Measurements from ENCODE around the gene CDC14A.
A peak's percentile ranks its signal among the peaks of the same experiment; 100 is the strongest.

The CDC14A gene

DNA sequence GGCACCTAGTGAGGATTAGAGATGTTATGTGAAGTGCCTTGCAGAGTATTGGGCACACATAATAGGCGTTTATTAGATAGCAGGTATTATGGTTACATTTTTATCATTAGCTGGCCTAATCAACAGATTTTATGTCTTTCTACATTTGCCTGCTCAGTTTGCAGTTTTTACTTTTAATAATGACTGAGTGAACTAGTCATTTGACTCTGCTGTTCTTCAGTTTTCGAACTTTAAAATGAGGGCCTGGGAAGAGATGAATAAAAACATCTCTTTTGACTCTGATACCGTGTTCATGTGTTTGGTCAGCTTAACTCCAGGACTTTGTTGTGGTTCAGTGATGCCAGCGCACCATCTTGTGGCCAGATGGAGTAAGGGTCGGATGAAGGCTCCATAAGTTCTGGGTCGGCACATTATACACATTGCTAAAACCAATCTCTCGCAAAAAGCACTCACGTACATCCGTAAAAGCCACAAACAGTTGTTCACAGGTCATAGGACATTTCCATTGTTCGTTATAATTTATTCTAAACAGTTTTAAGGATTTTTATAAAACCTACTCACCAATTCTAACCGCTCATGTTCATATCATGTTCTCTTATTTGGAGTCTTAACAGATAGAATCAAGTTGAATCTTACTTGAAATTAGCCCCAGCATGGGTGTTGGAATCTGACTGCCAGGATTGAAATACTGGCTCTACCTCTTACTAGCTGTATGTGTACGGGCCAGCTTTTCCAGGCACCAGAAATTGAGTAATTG, 107.2 kb downstream of the CDC14A start:
- no peaks in the 10 kb centered on the region for H3K27me3 Mint-ChIP-seq
- H3K4me3 Mint-ChIP-seq: peak overlapping the region in 1 of 2 donors; percentile 28
- DNase-seq (peak; percentile 61 to 70), ATAC-seq (peak; percentile 90)
- H3K27ac Mint-ChIP-seq: no peak overlapping the region
- no peaks in the 10 kb centered on the region for H3K9me3 Mint-ChIP-seq
- peaks cover 35% of the 10 kb centered on the region for H3K4me1 Mint-ChIP-seq

DNA sequence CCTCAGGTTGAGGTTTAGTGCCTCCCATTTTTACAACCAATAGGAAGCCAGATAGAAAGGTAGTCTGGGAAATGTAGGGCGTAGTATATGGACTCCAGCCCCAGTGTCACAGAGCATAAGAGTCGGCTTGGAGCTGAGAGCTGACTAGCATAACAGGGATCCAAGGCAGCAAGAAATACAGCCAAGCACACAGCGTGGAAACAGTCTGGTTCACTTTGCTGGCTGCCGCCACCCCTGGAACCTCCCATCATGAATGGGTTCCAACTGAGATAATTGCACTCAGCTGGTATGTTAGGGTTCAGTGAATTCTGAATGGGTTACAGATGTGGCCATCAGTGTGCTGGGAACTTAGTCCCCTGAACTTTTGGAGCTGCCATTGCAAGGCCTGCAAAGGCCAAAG, 108.9 kb downstream of the CDC14A start:
- no peak overlapping the region for H3K27ac Mint-ChIP-seq
- H3K27me3 Mint-ChIP-seq: no peaks in the 10 kb centered on the region
- no peaks in the 10 kb centered on the region for H3K9me3 Mint-ChIP-seq
- DNase-seq: no peak
- no peak overlapping the region for H3K4me3 Mint-ChIP-seq
- no peak for ATAC-seq
- H3K4me1 Mint-ChIP-seq: peaks cover 26% of the 10 kb centered on the region

DNA sequence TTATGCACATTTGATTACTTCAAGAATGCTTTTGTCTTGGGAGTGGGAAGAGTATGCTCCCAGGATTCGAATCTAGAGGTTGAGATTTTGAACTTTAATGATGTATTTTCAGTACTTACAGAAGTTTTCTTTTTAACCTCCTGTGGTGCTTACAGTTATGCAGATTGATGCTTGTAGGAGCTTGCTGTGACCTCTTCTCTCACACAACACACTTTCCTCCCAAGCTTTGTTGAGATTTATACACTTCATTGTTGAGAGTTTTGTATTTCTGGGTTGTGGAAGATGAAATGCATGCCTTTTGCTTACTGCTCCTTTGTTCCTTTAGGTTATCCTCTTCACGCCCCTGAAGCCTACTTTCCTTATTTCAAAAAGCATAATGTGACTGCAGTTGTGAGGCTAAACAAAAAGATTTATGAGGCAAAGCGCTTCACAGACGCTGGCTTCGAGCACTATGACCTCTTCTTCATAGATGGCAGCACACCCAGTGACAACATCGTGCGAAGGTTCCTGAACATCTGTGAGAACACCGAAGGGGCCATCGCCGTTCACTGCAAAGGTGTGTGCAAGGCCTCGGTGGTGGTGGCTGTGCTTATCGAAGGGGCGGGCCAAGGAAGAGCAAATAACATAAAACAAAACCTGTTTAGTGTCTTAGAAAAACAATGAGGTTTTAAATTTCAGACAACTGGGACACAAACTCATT, 110.2 kb downstream of the CDC14A start:
- Mint-ChIP-seq H3K27me3 (no peaks in the 10 kb centered on the region), H3K4me3 (no peak overlapping the region), H3K27ac (no peak overlapping the region), H3K9me3 (no peaks in the 10 kb centered on the region), H3K4me1 (peaks cover 26% of the 10 kb centered on the region)
- no peak for DNase-seq
- no peak for ATAC-seq

DNA sequence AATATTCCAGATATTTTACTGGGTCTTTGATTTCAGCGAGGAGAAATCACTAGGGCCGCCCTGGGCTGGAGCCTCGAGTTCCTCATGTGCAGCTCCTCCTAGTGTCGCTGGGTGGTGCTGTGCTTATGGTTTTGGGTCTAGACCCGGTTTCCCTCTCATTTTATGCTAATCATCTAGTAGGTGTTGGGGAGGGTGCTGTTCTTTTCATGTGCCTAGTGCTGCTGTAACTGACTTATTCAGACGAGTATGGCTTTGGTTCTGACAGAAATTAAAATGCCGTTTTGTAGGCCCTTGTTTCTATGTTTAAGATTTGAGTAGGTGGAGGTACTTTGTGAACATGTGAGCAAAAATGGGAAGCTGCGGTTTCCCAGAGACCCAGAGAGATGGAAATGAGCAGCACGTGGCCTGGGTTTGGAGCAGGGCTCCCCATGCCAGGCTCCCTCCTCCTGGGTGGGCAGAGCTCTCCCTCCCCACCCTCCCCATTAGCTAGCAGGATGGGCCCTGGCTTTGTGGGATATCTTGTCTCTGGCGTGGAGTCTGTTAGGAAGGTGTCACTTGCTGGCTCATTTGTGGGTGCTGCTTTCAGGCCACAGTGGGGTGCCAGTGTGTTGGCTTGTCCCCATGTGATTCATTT, 111.6 kb downstream of the CDC14A start:
- Mint-ChIP-seq H3K9me3 (no peaks in the 10 kb centered on the region), H3K27me3 (no peaks in the 10 kb centered on the region), H3K4me3 (peak overlapping the region; percentile 42 to 46), H3K4me1 (peaks cover 20% of the 10 kb centered on the region), H3K27ac (peak overlapping the region; percentile 37 to 71)
- peak; percentile 91 for ATAC-seq
- peak; percentile 33 to 61 for DNase-seq

DNA sequence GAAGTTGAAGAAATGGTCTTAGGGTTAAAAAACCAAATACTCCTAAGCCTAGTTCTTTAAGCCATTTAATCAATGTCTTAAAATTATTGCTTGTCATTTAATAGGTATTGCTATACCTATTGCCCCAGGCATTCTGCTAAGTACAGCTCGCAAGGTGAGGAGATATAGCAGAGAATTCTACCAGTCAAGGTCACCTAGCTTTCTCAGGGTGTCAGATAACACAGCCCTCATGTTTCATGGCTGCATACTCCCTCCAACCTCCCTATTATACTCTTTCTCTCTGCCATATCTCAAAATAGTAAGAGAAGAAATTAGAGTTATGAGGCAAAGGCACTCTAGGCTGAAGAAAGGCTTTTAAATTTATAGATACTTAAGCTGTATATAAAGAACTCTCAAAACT, 117.3 kb downstream of the CDC14A start:
- ATAC-seq (no peak), DNase-seq (no peak)
- H3K27me3 Mint-ChIP-seq: no peaks in the 10 kb centered on the region
- no peak overlapping the region for H3K27ac Mint-ChIP-seq
- H3K4me1 Mint-ChIP-seq: peaks cover 6% of the 10 kb centered on the region
- no peaks in the 10 kb centered on the region for H3K9me3 Mint-ChIP-seq
- no peak overlapping the region for H3K4me3 Mint-ChIP-seq

DNA sequence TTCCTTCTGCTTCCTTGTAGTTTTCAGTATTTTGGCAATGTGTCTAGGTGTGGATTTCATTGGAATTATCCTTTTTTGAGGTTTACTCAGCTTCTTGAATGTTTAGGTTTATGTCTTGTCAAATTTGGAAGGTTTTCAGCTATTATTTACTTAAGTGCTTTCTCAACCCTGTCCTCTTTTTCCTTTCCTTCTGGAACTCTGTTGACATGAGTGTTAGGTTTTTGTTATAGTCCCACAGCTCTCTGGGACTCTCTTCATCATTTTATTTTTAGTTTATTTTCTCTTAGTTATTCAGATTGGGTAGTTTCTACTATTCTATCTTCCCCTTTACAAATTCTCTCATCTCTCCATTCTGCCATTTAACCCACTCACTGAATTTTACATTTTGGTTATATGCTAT, 122.5 kb downstream of the CDC14A start:
- no peak for ATAC-seq
- no peak overlapping the region for H3K4me3 Mint-ChIP-seq
- no peak overlapping the region for H3K27ac Mint-ChIP-seq
- no peak for DNase-seq
- H3K9me3 Mint-ChIP-seq: no peaks in the 10 kb centered on the region
- no peaks in the 10 kb centered on the region for H3K27me3 Mint-ChIP-seq
- peaks cover 10% of the 10 kb centered on the region for H3K4me1 Mint-ChIP-seq

DNA sequence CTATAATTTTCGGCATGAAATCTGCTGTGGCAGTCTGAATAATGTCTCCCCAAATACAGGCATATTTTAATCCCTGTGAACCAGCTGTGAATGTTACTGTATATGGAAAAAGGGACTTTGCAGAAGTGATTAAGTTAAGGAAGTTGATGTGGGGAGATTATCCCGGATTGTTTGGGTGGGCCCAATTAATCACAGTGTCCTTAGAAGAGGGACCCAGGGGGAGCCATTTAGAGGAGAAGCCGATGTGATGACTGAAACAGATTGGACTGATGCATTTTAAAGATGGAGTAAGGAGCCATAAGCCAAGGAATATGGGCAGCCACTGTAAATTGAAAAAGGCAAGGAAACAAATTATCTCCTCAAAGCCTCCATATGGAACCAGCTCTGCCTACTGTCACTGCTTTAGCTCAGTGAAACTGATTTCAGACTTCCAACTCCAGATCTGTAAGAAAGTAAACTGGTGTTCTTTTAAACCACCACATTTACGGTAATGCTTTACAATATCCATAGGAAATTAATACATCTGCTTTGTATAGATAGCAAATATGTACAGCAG, 124.5 kb downstream of the CDC14A start:
- DNase-seq: no peak
- Mint-ChIP-seq H3K4me1 (peaks cover 6% of the 10 kb centered on the region), H3K27me3 (no peaks in the 10 kb centered on the region), H3K27ac (no peak overlapping the region), H3K9me3 (no peaks in the 10 kb centered on the region), H3K4me3 (no peak overlapping the region)
- ATAC-seq: no peak

DNA sequence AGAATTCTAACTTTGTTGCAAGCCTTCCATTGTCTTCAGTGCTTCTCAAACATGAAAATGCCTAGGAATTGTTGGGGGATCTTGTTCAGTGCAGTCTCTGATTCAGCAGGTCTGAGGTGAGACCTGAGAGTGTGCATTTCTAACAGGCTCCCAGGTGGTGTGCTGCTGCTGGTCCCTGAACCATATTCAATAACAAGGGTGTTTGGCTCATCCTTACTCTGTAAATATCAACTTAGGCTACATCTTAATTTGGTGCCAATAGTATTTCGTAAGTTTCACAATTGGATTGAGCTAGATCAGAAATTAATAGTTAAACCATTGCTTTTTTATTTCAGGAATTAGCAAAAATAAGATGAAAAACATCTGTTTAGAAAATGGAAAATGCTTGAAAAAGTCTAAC, 126.5 kb downstream of the CDC14A start:
- Mint-ChIP-seq H3K9me3 (no peaks in the 10 kb centered on the region), H3K4me1 (peaks cover 4% of the 10 kb centered on the region), H3K4me3 (no peak overlapping the region), H3K27me3 (no peaks in the 10 kb centered on the region), H3K27ac (peak overlapping the region in 1 of 2 donors; percentile 30)
- ATAC-seq (no peak), DNase-seq (no peak)

DNA sequence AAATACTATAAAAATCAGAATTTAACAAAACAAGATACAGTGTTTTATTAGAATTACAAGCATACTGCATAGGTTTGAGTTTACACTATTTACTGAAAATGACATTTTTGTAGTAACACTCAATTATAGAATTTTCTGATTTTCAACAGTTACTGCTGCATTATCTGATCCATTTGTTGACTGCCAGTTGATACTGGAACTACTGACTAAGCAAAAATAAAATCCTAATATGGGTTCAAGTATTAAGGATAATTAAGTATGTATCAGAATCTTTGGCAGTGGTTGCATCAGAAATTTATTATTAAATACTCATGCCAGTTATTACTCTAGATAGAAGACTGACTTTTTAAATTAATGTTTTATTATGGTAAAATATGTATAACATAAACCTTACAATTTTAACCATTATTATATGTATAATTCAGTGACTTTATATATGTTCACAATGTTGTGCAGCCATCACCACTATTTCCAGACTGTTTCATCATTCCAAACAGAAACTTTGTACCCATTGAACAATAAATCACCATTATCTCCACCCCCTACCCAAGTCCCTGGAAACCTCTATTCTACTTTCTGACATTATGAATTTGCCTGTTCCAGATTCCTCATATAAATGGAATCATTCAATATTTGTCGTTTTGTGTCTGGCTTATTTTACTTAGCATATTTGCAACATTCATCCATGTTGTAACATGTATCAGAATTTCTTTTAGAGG, 127.5 kb downstream of the CDC14A start:
- no peak overlapping the region for H3K4me3 Mint-ChIP-seq
- ATAC-seq (no peak), DNase-seq (no peak)
- no peaks in the 10 kb centered on the region for H3K9me3 Mint-ChIP-seq
- H3K27ac Mint-ChIP-seq: no peak overlapping the region
- peaks cover 4% of the 10 kb centered on the region for H3K4me1 Mint-ChIP-seq
- no peaks in the 10 kb centered on the region for H3K27me3 Mint-ChIP-seq

DNA sequence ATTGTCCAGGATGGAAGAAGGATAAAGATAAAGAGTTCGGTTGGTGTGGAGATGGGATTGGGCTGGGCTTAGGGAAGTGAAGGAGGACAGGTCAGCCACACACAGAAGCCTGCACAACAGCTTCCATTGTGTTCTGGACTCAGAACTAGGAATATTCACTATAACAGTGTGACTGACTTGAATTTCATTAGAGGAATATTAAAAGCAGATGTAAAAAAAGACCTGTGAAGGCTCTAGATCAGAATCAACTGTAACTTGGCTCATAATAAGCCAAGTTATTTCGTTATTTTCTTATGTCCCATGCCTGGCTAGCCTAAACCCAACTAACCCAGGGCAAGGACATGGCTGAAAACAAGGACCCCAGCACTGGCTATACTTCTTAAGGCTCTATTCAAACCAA, 129.0 kb downstream of the CDC14A start:
- ATAC-seq (no peak), DNase-seq (no peak)
- H3K27ac Mint-ChIP-seq: no peak overlapping the region
- H3K4me3 Mint-ChIP-seq: no peak overlapping the region
- H3K4me1 Mint-ChIP-seq: no peaks in the 10 kb centered on the region
- no peaks in the 10 kb centered on the region for H3K27me3 Mint-ChIP-seq
- H3K9me3 Mint-ChIP-seq: no peaks in the 10 kb centered on the region

DNA sequence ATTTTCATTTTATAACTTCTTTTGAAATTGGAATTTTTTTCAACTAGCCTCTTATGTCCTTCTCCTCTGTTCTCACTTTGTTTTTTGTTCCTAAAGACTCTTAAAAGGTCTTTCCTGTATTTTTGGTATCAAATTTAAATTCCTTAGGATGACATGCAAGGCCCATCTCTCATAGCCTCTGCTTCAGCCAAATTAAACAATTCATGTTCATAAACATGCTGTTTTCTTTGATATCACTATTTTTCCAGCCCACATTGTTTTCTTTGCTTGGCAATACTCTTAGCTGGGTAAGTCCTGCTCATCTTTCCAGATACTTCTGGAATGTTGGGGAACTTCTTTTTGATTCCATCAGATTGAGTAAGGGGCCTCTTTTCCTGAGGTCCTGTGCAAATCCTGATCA, 129.9 kb downstream of the CDC14A start:
- Mint-ChIP-seq H3K27ac (no peak overlapping the region), H3K9me3 (no peaks in the 10 kb centered on the region), H3K4me3 (no peak overlapping the region), H3K27me3 (no peaks in the 10 kb centered on the region), H3K4me1 (no peaks in the 10 kb centered on the region)
- no peak for DNase-seq
- no peak for ATAC-seq

DNA sequence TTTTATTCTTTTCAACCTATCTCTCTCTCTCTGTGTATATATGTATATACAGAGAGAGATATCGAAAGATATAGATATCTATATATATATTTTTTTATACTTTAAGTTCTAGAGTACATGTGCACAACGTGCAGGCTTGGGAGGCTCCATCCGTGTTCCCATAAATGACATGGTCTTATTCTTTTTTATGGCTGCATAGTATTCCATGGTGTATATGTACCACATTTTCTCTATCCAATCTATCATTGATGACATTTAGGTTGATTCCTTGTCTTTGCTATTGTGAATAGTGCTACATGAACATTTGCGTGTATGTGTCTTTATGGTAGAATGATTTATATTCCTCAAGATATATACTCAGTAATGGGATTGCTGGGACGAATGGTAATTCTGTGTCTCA, 130.4 kb downstream of the CDC14A start:
- DNase-seq: no peak
- H3K27ac Mint-ChIP-seq: no peak overlapping the region
- no peak overlapping the region for H3K4me3 Mint-ChIP-seq
- H3K27me3 Mint-ChIP-seq: no peaks in the 10 kb centered on the region
- ATAC-seq: no peak
- no peaks in the 10 kb centered on the region for H3K4me1 Mint-ChIP-seq
- H3K9me3 Mint-ChIP-seq: no peaks in the 10 kb centered on the region

DNA sequence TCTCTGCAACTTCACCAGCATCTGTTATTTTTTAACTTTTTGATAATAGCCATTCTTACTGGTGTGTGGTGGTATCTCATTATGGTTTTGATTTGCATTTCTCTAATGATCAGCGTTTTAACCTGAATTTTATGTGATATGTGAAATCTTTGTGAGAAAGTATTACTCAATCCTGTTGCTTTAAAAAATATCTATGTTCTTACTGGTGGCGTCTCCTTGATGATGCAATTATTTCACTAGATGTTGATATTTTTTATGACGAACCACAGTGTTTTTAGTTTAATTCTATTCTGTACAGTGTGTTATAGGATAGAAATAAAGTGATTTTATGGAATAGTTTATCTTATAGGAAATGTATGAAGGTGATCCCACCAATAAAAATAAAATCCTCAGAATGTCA, 130.9 kb downstream of the CDC14A start:
- Mint-ChIP-seq H3K27me3 (no peaks in the 10 kb centered on the region), H3K4me1 (no peaks in the 10 kb centered on the region)

DNA sequence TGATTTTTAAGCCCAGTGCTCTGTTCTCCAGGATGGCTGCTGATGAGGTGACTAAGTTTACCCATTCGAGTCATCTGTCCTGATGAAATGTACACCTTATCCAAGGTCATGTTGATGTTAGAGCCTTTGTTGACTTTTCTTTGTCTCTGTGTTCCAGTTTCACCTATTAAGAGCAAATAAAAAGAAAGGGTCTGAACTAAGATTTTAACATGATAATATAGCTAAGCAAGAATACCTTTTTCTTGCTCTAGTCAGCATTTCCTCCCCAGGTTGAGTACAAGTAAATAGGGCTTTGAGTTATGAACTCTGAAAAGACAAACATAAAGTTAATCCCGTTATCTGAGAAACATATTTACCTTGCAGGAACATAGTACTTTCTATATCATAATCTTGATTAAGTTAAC, 133.6 kb downstream of the CDC14A start:
- Mint-ChIP-seq H3K9me3 (no peaks in the 10 kb centered on the region), H3K27ac (no peak overlapping the region), H3K4me1 (no peaks in the 10 kb centered on the region), H3K4me3 (no peak overlapping the region), H3K27me3 (no peaks in the 10 kb centered on the region)
- no peak for ATAC-seq
- no peak for DNase-seq

More for the DNA sequence above, 130.9 kb downstream of the CDC14A start:
- H3K9me3 Mint-ChIP-seq: no peaks in the 10 kb centered on the region
- no peak overlapping the region for H3K27ac Mint-ChIP-seq
- DNase-seq: no peak
- no peak overlapping the region for H3K4me3 Mint-ChIP-seq
- no peak for ATAC-seq

DNA sequence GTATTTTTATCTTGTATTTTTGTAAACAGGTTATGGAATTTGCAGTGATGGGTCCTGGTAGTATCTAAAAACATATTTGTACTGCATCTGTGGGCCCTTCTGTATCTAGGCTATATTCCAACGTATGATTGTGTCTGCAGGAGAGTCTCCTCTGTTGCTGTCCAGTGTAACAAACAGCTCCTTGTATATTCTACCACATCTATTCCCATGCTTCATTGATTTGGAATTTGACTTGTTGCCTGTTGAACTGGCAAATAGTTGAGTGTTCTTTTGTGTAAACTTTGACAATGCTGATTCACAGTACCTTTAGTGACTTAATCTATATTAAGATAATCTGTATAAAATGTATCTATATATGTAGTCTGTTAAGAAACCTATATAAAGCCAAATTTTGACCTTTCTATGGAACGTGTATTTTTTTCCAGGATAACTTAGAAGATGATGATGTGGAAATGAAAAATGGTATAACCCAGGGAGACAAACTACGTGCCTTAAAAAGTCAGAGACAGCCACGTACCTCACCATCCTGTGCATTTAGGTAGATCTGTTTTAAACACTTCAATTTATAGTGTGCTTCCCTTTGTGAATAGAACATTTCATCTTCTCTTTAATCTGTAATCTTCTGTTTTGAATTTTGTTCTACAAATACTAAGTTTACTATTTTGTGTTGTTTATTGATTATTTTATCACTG, 142.2 kb downstream of the CDC14A start:
- H3K4me3 Mint-ChIP-seq: no peak overlapping the region
- H3K27ac Mint-ChIP-seq: no peak overlapping the region
- H3K9me3 Mint-ChIP-seq: no peaks in the 10 kb centered on the region
- ATAC-seq (no peak), DNase-seq (no peak)
- H3K4me1 Mint-ChIP-seq: no peaks in the 10 kb centered on the region
- no peaks in the 10 kb centered on the region for H3K27me3 Mint-ChIP-seq
